ENCODE results near the gene TNS1.

TNS1 gene

DNA sequence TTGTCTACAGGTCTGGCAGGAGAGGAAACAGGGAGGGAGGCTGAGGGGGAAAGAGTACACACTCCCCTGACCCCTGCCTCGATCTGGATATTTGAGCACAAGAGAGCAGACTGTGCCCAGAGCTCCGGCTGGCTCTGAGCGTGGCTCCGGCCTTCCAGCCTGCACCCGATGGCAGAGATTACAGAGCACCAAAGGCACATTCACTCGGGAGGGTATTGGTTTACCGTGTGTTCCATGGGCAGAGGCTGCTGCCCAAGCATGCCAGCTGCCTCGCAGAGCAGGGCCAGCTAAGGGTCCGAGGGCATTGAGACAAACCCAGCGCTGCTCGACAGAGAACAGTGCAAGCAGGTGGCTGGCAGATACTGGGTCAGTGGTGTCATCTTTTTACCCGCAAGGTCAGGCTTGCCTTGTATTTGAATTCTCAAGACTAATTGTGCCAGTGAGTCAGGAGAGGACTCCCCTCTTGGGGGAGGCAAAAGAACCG, 132.2 kb downstream of the TNS1 start:
- DNase-seq (ENCODE audit: low spot score): no peak

GRCh38 chr2:217868911-217869334, 133.9 kb downstream of the TNS1 start:
- peak; percentile 72 for DNase-seq (ENCODE audit: low spot score)

DNA sequence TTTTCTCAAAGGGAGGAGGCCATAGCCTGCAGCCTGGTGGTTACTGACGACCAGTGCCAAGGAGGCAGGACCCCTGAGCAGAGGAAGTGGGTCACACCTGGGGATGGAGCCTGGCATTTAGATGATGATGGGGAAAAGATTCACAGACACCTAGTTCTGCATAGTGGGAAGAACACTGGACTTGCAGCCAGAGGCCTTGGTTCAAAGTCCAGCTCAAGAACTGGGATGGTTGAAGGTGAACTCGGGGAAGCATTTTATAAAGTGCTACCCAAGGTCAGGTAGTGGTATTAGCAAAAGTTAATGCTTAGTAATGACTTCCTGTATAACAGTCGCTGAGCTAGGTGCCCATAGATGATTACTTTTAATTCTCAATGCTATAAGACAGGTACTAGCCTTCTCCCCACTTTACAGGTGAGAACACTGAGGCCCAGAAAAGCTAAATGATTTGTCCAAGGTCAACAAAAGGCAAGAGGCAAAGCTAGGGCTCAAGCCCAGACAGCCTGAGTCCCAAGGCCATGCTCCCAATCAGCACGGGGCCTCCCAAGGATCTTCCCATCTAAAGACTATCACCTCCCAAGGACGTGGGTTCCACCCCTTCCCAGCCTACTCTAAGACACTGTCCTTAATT, 134.4 kb downstream of the TNS1 start:
- no peak for DNase-seq (ENCODE audit: low spot score)

DNA sequence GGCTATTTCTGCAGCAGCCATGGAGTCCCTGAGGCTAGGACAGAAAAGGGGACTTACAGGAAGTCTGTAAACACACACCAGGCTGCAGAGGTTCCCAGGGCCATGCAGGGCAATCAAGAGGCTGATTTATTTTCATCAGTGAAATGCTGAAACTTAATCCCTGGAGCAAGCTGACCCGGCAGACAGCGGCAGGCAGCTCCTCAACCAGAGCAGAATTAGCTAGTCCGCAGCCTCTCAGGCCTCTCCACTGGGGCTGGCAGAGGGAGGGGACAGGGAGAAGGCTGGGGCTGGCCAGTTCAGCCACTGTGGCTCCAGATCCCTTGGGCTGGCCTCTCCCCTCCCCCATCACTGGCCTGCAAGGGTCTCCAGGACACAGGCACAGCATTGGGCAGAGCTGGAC, 136.3 kb downstream of the TNS1 start:
- DNase-seq (ENCODE audit: low spot score): no peak

GRCh38 chr2:217864963-217865772, 137.6 kb downstream of the TNS1 start:
- DNase-seq (ENCODE audit: low spot score): no peak

DNA sequence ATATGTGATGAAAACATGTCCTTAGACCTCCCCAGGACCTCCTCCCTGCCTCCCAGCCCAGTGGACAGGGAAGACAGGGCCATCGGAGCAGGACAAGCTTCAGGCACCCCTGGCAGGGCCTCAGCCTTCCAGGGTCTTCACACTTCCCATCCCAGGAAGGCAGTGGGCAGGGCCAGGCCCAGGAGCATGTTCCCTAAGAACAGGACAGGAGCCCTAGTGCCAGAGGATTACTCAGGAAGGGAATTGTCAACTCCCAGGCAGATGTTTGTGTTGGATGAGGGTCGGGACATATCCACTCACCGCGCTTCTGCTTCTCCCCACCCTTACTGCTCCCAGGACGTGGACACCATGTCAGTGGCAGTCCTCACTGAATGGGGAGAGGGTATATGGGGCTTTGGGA, 138.9 kb downstream of the TNS1 start:
- DNase-seq (ENCODE audit: low spot score): no peak

- DNase-seq (ENCODE audit: low spot score): no peak
Measured at GRCh38 chr2:217861334-217861877, 141.4 kb downstream of the TNS1 start.

DNA sequence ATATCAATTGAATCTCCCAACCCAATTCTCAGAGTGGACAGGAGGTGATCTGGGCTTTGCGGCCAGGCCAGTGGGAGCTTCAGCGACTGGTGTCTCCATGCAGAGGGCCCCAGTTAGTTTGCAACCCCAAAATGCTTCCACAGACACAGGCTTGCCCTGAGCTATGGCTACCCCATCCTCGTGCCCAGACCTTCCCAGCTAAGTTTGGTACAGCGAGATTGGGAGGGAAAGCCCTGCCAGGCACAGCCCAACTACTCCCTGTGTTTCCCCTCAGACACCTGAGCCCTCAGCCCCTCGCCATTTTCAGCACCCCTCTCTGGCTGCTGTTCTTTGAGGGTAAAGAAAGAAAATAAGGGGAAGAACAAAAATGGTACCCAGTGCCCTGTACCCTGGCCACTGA, 142.9 kb downstream of the TNS1 start:
- no peak for DNase-seq (ENCODE audit: low spot score)

DNA sequence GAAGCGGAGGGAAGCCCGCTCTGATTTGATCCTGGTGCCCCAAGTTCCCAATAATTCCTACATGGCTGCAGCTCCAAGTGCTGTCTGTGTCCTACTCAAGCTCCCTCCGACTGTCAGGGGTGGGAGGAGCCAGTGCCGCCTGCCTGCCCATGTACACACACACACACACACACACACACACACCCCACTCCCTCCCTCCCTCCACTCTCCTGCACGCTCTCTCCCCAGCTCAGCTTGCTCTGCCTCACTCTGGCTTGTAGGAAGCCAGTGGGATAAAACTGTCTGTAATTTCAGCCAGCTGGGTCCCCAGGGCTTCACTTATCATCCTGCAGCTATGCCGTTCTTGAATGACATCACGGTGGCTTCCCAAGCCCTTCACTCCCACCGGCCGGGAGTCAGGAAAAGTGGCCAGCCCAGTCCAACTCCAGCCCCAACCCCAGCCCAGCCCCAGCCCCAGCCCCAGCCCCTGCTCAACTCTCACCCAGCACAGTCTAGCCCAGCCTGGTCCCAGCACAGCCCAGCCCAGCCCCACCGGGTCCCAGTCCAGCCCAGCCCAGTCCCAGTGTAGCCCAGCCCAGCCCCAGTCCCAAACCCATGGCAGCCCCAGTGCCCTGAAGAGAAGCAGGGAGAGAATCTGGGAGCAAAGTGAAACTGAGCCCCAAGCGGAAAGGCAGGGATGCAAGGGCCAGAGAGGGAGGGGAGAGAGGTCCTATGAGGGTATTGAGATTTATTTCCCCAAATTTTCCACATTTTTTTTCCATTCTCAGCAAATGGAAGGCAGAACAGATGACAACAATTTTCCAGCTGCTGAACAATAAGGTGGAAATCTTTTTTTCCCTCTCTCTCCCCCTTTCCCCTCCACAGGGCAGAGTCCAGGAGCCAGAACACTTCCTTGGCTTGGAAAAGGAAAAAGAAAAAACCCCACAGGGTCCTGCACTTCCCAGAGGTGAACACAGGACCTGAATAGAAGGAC, 144.0 kb downstream of the TNS1 start:
- peak; percentile 94 for DNase-seq (ENCODE audit: low spot score)

DNA sequence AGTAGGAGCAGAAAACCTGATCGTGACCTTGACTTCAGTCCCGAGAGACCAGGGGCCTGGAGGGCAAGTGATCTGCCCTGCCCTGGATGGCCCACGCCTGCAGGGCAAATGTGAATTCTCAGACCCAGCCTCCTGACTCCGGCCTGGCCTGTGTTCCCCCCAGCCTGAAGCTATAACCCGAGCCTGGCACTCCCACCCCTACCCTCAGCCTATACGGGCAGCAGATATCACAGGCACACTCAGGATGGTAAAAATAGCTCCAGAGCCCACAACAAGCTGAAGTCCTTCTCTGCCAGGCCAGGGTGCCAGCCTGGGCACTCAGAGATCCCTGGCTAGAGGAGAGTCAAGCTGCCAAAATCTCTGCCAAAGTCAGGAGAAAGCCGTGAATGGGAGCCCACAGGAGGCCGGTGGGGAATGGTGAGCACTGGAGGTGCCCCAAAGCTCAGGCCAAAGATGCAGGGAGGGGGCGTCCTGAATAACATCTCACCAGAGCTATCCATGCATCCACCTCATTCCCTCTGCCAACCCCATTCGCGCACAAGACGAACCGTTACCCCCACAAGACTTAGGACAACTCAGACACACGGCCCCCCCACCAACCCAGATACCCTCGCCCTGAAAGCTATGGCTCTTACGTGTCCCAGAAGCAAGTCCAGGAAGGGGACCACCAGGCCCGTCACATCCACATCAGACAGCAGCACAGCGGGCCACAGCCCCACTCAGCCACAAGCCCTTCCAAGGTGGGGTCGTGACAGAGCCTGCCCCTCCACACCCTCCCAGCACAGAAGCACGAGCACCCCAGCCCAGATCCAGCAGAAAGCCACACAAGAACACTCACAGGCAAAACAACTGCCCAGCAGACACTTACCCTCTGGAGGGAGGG, 144.9 kb downstream of the TNS1 start:
- no peak for DNase-seq (ENCODE audit: low spot score)

- no peak for DNase-seq (ENCODE audit: low spot score)
Measured at GRCh38 chr2:217856871-217857270, 145.9 kb downstream of the TNS1 start.

DNA sequence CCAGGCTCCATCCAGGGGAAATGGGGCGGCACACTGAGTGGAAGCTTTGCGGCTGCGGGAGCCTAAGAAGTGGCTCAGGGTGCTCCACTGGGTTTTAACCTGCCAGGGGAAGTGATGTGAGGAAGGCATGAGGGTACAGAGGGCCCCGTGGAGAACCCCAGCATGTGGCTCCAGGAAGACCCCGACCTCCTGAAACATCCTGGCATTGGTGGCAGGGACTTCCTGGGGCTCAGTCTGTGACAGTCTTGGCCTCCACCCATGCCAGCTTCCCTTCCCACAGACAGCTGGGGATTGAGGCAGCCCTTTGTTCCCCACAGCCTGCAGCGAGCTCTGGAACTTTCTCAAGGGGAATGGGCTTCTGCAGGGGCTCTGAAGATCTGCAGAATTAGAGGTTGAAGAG, 146.6 kb downstream of the TNS1 start:
- no peak for DNase-seq (ENCODE audit: low spot score)

GRCh38 chr2:217854684-217855420, 147.9 kb downstream of the TNS1 start:
- no peak for DNase-seq (ENCODE audit: low spot score)

- no peak for DNase-seq (ENCODE audit: low spot score)
Measured at GRCh38 chr2:217853961-217854360, 148.8 kb downstream of the TNS1 start.

GRCh38 chr2:217853301-217853881, 149.4 kb downstream of the TNS1 start:
- DNase-seq (ENCODE audit: low spot score): peak; percentile 71

DNA sequence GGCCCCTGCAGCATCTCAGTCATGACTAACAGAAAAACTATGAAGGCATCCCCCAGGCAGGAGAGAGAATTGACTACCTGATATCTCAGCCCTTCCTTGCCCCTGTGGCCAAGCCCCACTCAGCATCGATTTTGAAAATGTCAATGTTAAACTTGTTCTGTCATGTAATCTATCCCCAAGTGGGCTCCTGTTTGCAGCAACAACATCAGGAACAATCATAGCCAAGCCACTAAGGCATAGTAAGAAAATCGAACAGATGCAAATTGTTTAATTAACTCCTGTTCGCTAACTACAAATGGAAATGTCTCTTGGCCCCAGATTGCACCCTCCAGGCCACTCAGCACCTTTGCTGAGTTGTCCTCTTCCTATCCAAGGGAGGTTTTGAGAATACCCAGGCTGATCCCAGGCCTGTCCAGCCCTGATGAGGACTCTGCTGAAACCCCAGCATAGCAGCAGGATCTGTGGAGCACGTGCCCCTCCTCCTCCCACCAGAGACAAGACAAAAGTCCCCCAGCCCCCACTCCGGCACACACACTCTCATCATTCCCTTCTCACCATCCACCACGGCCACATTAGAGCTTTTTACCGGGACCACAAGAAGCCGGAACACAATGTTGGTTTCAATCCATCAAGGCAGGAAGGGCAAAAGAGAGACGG, 150.1 kb downstream of the TNS1 start:
- DNase-seq (ENCODE audit: low spot score): no peak

DNA sequence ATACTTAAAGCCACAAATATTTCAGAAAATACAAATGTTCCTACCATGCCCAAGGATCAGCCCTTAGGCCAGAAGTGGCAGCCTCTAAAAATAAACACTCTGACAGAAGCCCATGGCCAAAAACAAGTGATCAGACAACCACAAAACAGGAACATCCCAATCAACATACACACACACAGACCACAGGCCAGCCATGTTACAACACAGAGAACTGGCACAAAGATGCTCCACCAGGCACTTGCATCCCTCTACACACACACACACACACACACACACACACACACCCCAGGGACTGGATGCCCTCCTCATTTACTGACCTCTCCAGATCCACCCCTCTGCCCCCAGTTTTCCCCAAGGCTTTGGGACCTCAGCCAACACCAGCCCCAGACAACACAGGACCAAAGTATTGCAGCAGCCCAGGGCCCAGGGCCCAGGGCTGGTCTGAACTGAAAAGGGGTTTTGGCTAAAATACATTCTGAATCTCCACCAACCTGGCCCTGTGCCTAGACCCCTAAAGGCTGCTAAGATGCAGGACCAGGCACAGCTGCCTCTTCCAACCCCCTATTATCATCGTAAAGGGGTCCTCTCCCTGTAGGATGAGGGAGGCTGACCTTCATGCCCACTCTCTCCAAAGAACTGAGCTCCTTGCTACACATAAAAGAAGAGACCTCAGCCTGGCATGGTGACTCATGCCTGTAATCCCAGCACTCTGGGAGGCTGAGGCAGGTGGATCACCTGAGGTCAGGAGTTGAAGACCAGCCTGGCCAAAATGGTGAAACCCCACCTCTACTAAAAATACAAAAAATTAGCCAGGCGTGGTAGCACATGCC, 151.4 kb downstream of the TNS1 start:
- DNase-seq (ENCODE audit: low spot score): peak; percentile 68

GRCh38 chr2:217849154-217849975, 153.4 kb downstream of the TNS1 start:
- DNase-seq (ENCODE audit: low spot score): peak; percentile 41

Measured in AG08395 (cell line).